Mesendoderm (in vitro differentiated cells): ENCODE results near the gene MTHFD1L.

ENCODE experiments used
- DNase-seq: peaks from one replicate; pipeline ENCODE4 v3.0.0; 2013
- H2AK5ac ChIP-seq: 2 replicates; pipeline ENCODE4 v1.6.1; 2013; ENCODE audit warnings: low read length, inconsistent platforms
- H2BK120ac ChIP-seq: 2 replicates; pipeline ENCODE4 v1.6.1; 2013; ENCODE audit warnings: low read depth, mild to moderate bottlenecking, low read length, moderate library complexity, mixed read lengths
- H2BK15ac ChIP-seq: replicated peaks from 2 replicates; pipeline ENCODE4 v1.6.1; 2013; ENCODE audit warnings: low read depth, mild to moderate bottlenecking, moderate library complexity
- H2BK5ac ChIP-seq: 2 replicates; pipeline ENCODE4 v1.6.1; 2013; ENCODE audit warnings: low read length, inconsistent platforms
- H3K18ac ChIP-seq: 2 replicates; pipeline ENCODE4 v1.6.1; 2013; ENCODE audit warnings: mild to moderate bottlenecking, low read length, mixed read lengths
- H3K23ac ChIP-seq: one replicate; pipeline ENCODE4 v1.6.1; 2013; ENCODE audit warnings: low read length
- H3K27ac ChIP-seq: 2 replicates; pipeline ENCODE4 v1.5.1; 2013; ENCODE audit warnings: low read depth, mild to moderate bottlenecking, inconsistent platforms, low read length, moderate library complexity
- H3K27me3 ChIP-seq: 2 replicates; pipeline ENCODE4 v1.6.1; 2013; ENCODE audit warnings: low read length, control low read depth, mild to moderate bottlenecking, inconsistent platforms; ENCODE audit not compliant: insufficient read depth, poor library complexity
- H3K36me3 ChIP-seq: 2 replicates; pipeline ENCODE4 v1.6.1; 2013; ENCODE audit warnings: low read length, inconsistent platforms; ENCODE audit not compliant: control insufficient read depth, insufficient read depth
- H3K4ac ChIP-seq: one replicate; pipeline ENCODE4 v1.6.1; 2013; ENCODE audit warnings: low read depth, mild to moderate bottlenecking, low read length, moderate library complexity
- H3K4me1 ChIP-seq: 2 replicates; pipeline ENCODE4 v1.6.1; 2013; ENCODE audit warnings: low read depth, low read length, inconsistent platforms; ENCODE audit not compliant: control insufficient read depth
- H3K4me2 ChIP-seq: 2 replicates; pipeline ENCODE4 v1.6.1; 2013; ENCODE audit warnings: low read length
- H3K4me3 ChIP-seq: 2 replicates; pipeline ENCODE4 v1.5.1; 2013; ENCODE audit warnings: mild to moderate bottlenecking, low read length
- H3K56ac ChIP-seq: one replicate; pipeline ENCODE4 v1.6.1; 2013; ENCODE audit warnings: low read length
- H3K79me1 ChIP-seq: 2 replicates; pipeline ENCODE4 v1.6.1; 2013; ENCODE audit warnings: low read length, inconsistent platforms
- H3K79me2 ChIP-seq: 2 replicates; pipeline ENCODE4 v1.6.1; 2013; ENCODE audit warnings: mild to moderate bottlenecking, low read length; ENCODE audit not compliant: control insufficient read depth, insufficient read depth
- H3K9ac ChIP-seq: 2 replicates; pipeline ENCODE4 v1.6.1; 2013; ENCODE audit warnings: low read length, inconsistent platforms
- H4K5ac ChIP-seq: one replicate; pipeline ENCODE4 v1.6.1; 2013; ENCODE audit warnings: low read length
- H4K8ac ChIP-seq: one replicate; pipeline ENCODE4 v1.6.1; 2013; ENCODE audit warnings: low read depth, mild to moderate bottlenecking, control low read depth, low read length, moderate library complexity
- whole genome bisulfite sequencing: extraction: QIAGEN DNeasy Blood & Tissue Kit; methylation state at CpG from one replicate; pipeline ENCODE4 v1.1.7; 2013; ENCODE audit warnings: low lambda C conversion rate, missing lambda C conversion rate; ENCODE audit not compliant: insufficient coverage; ENCODE audit errors: extremely low coverage; 5-methylcytosine and 5-hydroxymethylcytosine counted together

MTHFD1L gene

DNA sequence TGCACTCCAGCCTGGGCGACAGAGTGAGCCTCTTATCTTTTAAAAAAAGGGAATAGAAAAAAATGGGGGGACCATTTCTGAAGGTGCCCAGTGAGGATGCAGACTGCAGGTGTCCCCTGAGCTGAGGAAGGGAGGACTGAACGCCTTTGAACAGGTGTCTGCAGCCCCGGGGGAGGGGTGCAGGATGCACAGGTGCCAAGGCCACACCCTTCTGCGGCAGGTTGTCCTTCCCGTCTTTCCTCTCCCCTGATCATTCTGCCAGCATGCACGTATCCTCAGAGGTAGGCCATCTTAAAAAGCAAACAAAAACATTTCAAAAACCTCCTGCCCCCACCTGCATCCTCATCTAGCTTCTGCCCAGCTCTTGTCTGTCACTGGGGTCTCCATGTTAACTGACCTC, 101.3 kb downstream of the MTHFD1L start:
- Histone ChIP-seq H3K27me3 (no peaks in the 10 kb centered on the region), H3K36me3 (peaks cover 3% of the 10 kb centered on the region), H2BK15ac (no peak overlapping the region), H4K8ac (no peak overlapping the region), H3K18ac (no peak overlapping the region), H3K79me1 (no peaks in the 10 kb centered on the region), H2BK5ac (no peak overlapping the region), H3K27ac (no peak overlapping the region), H3K4ac (no peak overlapping the region), H2BK120ac (no peak overlapping the region), H3K4me2 (no peak overlapping the region), H3K23ac (no peak overlapping the region), H3K56ac (no peak overlapping the region), H2AK5ac (no peak overlapping the region), H3K4me1 (no peaks in the 10 kb centered on the region), H3K79me2 (no peaks in the 10 kb centered on the region), H3K4me3 (no peak overlapping the region), H3K9ac (no peak overlapping the region), H4K5ac (no peak overlapping the region)
- no peak for DNase-seq
- no CpG with 5 or more reads among the region's 6 CpGs for WGBS

DNA sequence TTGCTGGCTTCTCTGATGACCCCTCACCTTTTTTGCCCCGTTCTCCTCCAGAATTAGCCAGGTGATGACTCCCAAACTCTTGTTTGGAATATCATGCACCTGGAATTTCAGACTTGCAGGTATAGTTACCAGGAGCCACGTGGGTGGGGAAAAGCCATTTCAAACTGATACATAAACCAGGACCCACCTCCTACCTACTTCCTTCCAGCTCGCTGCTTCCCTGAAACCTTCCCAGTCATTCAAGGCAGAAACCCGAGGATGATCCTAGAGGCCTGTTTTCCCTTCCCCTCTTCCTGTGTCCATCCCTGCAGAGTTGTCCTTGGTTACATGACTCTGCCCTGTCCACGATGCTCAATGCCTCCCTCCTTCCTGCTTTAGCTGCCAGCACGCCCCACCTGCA, 101.9 kb downstream of the MTHFD1L start:
- H4K5ac ChIP-seq: no peak overlapping the region
- H2BK5ac ChIP-seq: no peak overlapping the region
- WGBS: no CpG with 5 or more reads among the region's 6 CpGs
- no peak overlapping the region for H3K27ac ChIP-seq
- no peak overlapping the region for H3K4ac ChIP-seq
- H3K9ac ChIP-seq: no peak overlapping the region
- H2AK5ac ChIP-seq: no peak overlapping the region
- no peak overlapping the region for H2BK15ac ChIP-seq
- no peak overlapping the region for H3K18ac ChIP-seq
- H3K4me2 ChIP-seq: no peak overlapping the region
- H3K27me3 ChIP-seq: no peaks in the 10 kb centered on the region
- no peak overlapping the region for H4K8ac ChIP-seq
- peaks cover 3% of the 10 kb centered on the region for H3K36me3 ChIP-seq
- no peaks in the 10 kb centered on the region for H3K79me1 ChIP-seq
- H3K4me1 ChIP-seq: no peaks in the 10 kb centered on the region
- H3K4me3 ChIP-seq: no peak overlapping the region
- no peak overlapping the region for H3K23ac ChIP-seq
- no peaks in the 10 kb centered on the region for H3K79me2 ChIP-seq
- no peak for DNase-seq
- no peak overlapping the region for H3K56ac ChIP-seq
- H2BK120ac ChIP-seq: no peak overlapping the region

DNA sequence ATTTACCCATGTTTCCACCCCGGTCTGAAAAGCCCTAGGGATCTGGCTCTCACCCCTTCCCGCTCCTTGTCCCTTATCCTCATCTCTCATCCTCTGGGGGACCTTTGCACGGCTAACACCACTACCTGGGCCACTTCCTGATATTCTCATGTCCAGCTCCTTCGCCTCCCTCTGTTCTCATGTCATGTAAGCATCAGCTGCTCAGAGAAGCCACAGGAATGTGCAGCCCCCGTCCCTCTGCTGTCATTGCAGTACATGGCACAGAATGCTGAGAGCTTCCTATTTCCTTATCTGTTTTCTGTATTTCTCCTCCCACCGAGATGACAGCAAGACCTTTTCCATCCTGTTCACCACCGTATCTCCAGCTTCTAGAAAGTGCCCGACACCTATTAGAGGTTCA, 102.4 kb downstream of the MTHFD1L start:
- H3K79me1 ChIP-seq: no peaks in the 10 kb centered on the region
- no peak overlapping the region for H2AK5ac ChIP-seq
- H3K4me1 ChIP-seq: no peaks in the 10 kb centered on the region
- peaks cover 3% of the 10 kb centered on the region for H3K36me3 ChIP-seq
- no peak overlapping the region for H2BK120ac ChIP-seq
- no CpG with 5 or more reads among the region's 8 CpGs for WGBS
- H4K5ac ChIP-seq: no peak overlapping the region
- no peak overlapping the region for H3K27ac ChIP-seq
- H3K18ac ChIP-seq: no peak overlapping the region
- no peak overlapping the region for H3K23ac ChIP-seq
- H3K56ac ChIP-seq: no peak overlapping the region
- H3K27me3 ChIP-seq: no peaks in the 10 kb centered on the region
- H3K4me2 ChIP-seq: no peak overlapping the region
- H3K79me2 ChIP-seq: no peaks in the 10 kb centered on the region
- H4K8ac ChIP-seq: no peak overlapping the region
- no peak overlapping the region for H2BK15ac ChIP-seq
- no peak overlapping the region for H3K4me3 ChIP-seq
- DNase-seq: peak; percentile 7
- H3K4ac ChIP-seq: no peak overlapping the region
- no peak overlapping the region for H3K9ac ChIP-seq
- H2BK5ac ChIP-seq: no peak overlapping the region

DNA sequence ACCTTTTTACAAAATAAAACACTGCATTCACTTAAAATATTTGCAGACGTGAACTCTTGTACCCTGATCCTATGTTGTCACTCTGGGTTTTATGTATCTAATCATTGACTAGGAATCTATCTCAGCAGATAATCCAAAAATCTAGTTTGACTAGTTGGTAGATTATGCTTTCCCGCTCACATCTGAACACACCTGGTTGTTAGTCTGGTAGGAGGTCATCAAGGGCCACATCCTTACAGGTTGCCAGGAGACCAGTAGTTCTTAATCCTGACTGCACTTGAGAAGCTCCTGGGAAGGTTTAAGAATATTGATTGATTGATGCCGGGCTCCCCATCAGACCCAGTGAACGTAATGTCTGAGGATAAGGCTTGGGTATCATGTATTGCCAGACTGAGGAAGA, 104.4 kb downstream of the MTHFD1L start:
- Histone ChIP-seq H2BK5ac (no peak overlapping the region), H3K23ac (no peak overlapping the region), H3K27ac (no peak overlapping the region), H3K79me1 (no peaks in the 10 kb centered on the region), H4K5ac (no peak overlapping the region), H3K4me1 (no peaks in the 10 kb centered on the region), H2AK5ac (no peak overlapping the region), H3K4me3 (no peak overlapping the region), H3K4ac (no peak overlapping the region), H3K27me3 (no peaks in the 10 kb centered on the region), H3K9ac (no peak overlapping the region), H2BK120ac (no peak overlapping the region), H3K4me2 (no peak overlapping the region), H4K8ac (no peak overlapping the region), H2BK15ac (no peak overlapping the region), H3K56ac (no peak overlapping the region), H3K18ac (no peak overlapping the region), H3K79me2 (no peaks in the 10 kb centered on the region), H3K36me3 (peaks cover 2% of the 10 kb centered on the region)
- no peak for DNase-seq
- no CpG with 5 or more reads among the region's 4 CpGs for WGBS

DNA sequence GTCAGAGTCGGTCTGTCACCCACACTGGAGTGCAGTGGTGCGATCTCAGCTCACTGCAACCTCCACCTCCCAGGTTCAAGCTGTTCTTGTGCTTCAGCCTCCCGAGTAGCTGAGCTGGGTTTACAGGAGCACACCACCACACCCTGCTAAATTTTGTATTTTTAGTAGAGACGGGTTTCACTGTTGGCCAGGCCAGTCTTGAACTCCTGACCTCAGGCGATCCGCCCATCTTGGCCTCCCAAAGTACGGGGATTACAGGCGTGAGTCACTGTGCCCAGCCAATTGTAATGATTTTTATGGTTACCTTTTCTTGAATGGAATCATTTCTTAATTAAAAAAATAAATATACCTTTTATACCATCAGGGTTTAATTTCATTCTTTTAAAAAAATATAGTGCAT, 105.7 kb downstream of the MTHFD1L start:
- Histone ChIP-seq H2BK120ac (no peak overlapping the region), H3K9ac (no peak overlapping the region), H3K79me1 (no peaks in the 10 kb centered on the region), H2BK5ac (no peak overlapping the region), H2AK5ac (no peak overlapping the region), H3K4me2 (no peak overlapping the region), H3K36me3 (peaks cover 1% of the 10 kb centered on the region), H3K4me3 (no peak overlapping the region), H3K18ac (no peak overlapping the region), H2BK15ac (no peak overlapping the region), H3K56ac (no peak overlapping the region), H4K5ac (no peak overlapping the region), H4K8ac (no peak overlapping the region), H3K79me2 (no peaks in the 10 kb centered on the region), H3K23ac (no peak overlapping the region), H3K27me3 (no peaks in the 10 kb centered on the region), H3K4me1 (no peaks in the 10 kb centered on the region), H3K27ac (no peak overlapping the region), H3K4ac (no peak overlapping the region)
- WGBS: no CpG with 5 or more reads among the region's 8 CpGs
- no peak for DNase-seq

DNA sequence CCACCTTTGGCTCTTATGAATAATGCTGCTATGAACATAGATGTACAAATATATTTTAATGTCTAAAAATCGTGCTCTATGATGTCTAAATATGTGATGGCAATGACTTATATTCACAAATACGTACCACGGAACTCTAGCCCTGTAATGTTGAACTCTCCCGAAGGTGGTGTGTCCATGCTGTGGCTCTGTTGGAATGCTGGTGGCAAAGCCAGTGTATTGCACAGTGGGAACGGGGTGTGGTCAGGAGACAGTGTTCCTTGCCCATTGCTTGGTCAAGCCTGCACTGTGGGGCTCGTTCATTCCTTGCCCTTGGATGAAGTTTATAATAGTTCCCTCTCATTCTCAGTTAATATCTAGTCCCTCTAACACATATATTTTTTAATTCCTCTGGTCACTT, 109.6 kb downstream of the MTHFD1L start:
- Histone ChIP-seq H3K9ac (no peak overlapping the region), H3K23ac (no peak overlapping the region), H4K8ac (no peak overlapping the region), H3K27ac (no peak overlapping the region), H2BK120ac (no peak overlapping the region), H4K5ac (no peak overlapping the region), H3K56ac (no peak overlapping the region), H2AK5ac (no peak overlapping the region), H3K79me1 (no peaks in the 10 kb centered on the region), H2BK15ac (no peak overlapping the region), H3K79me2 (no peaks in the 10 kb centered on the region), H3K4me1 (no peaks in the 10 kb centered on the region), H3K27me3 (no peaks in the 10 kb centered on the region), H3K4me3 (no peak overlapping the region), H3K36me3 (peaks cover 1% of the 10 kb centered on the region), H2BK5ac (no peak overlapping the region), H3K18ac (no peak overlapping the region), H3K4me2 (no peak overlapping the region), H3K4ac (no peak overlapping the region)
- DNase-seq: no peak
- WGBS: no CpG with 5 or more reads among the region's 6 CpGs
